Embryonic facial prominence (tissue), 1 donor: ENCODE measurements around the gene INSC.

Experiments
- DNase-seq: peaks from one replicate; pipeline ENCODE4 v3.0.0-alpha.2; 2016; ENCODE audit errors: extremely low spot score

INSC gene

DNA sequence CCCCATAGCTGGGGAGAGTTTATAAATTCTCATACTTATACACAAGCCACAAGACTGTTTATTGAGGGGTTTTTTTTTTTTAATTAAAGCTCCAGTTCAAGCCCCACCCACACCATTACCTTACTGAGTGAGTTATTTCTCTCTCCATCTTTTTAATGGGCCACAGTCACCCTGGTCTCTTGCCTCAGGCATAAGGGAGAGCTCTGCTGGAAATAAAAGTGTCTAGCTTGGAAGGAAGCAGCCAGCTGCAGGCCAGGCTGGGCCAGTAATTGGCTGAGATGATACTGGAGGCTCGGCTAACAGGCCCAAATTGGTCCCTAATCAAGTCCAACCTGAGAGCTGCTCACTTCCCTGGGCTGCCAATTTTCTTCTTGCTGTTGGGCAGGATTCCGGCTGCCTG is 174.1 kb downstream of the INSC start:
- DNase-seq = no peak

DNA sequence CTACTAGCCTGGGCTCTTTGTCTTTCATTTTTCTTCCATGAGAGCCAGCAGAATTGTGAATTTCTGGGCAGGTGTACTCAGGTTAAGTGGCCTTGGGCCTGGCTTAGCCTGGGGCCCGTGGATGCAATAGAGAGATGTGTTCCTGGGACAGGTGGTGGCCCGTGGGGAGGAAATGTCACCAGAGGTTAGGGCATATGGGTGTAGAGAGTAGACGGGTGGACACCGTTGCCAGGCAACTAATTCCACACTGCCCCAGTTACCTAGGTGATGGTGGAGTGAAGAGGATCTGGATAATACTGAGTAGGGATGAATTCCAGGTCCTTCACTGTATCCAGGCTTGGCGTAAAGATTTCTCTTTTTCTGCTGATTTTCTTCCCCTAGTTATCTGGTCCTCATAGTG is 175.0 kb downstream of the INSC start:
- DNase-seq = no peak

DNA sequence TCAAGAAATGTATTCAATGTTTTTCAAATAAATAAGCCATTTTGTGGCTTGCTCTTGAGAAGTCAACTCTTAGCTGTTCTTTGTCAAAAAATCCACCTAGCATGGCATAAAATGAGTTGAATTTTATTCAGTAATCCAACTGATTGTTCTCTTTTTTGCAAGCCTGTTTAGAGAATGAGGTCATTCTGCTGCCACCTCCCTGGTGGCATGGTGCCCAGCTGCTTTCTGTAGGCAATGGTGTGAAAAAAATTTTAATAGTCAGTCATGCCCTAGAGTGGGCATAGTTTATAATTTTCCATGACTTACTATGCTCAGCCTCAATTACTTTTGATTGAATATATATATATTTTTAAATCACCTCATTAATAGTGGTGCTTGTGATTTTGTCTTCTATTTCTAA is 177.2 kb downstream of the INSC start:
- no peak for DNase-seq

DNA sequence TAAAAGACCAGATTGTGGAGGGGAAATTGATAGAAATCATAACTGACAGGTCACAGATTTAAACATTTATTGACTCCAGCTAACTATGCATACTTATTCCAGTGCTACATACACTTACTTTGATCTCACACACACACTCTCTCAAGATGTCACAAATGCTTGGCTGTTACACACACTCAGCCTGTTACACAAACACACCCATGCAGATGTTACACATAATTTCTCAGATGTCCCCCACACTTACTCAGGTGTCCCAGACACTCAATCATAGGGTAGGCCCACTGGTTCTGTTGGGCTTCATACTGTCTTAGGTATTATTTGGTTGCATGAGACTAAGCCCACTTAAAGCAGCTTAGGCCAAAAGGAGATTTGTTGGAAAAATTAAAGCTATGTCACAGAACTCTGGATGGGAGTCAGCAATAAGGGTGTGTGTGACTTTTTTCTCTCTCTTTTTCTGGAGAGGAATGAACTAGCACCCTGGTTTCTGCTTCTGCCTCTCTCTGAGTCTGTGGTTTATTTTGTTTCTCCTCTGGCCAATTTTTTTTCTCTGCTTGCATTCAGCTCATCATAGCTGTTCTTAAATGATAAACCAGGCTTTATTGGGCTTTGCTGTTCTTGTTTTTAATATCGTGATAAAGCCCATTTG is 179.4 kb downstream of the INSC start:
- no peak for DNase-seq

DNA sequence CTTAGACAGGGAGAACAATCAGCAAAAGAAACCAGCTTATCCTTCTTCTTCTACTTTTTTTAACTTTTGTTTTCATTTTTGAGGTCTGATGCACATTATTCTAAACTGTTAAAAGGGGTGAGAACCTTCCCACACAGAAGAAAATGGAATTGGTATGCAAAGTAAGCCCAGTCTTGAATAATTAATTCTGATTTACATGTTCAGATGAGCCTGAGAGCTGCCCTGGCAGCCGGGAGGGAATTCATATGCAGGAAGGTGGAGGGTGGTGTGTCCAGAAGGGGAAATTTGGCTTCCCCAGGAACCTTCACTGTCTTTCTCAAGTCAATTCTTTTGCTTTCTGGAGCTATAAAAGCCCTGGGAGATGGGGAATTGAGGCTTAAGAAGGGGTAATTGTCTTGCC is 181.0 kb downstream of the INSC start:
- no peak for DNase-seq
